Measurements from ENCODE around the gene ING5.

ING5 gene

GRCh38 chr2:241701399-241702154 is at the start of gene ING5:
Gene ING5, plus strand, starts transcription at chr2:241702039. Its CDS starts 27 bp downstream, at chr2:241702066.
- peak within 1 kb of the TSS; percentile 72 for H3K4me3 ChIP-seq (ENCODE audit: low read length)
- peak; percentile 67 for DNase-seq (ENCODE audit: low read depth)
- TF ChIP-seq CTCF (conservative IDR thresholded peaks at IDR 0.05; ENCODE audit: low read depth, low read length), result no peak

- no peak for TF ChIP-seq CTCF (conservative IDR thresholded peaks at IDR 0.05; ENCODE audit: low read depth, low read length)
- DNase-seq (ENCODE audit: low read depth), result no peak
Measured at GRCh38 chr2:241652142-241652541, 49.7 kb upstream of the ING5 start.

GRCh38 chr2:241652722-241653121 is 49.1 kb upstream of the ING5 start:
- no peak overlapping the region for H3K4me3 ChIP-seq (ENCODE audit: low read length)
- no peak for TF ChIP-seq CTCF (conservative IDR thresholded peaks at IDR 0.05; ENCODE audit: low read depth, low read length)
- DNase-seq (ENCODE audit: low read depth), result no peak

More at GRCh38 chr2:241652142-241652541, 49.7 kb upstream of the ING5 start:
- H3K4me3 ChIP-seq (ENCODE audit: low read length), result no peak overlapping the region

- DNase-seq (ENCODE audit: low read depth), result no peak
- no peak overlapping the region for H3K4me3 ChIP-seq (ENCODE audit: low read length)
- no peak for TF ChIP-seq CTCF (conservative IDR thresholded peaks at IDR 0.05; ENCODE audit: low read depth, low read length)
Measured at GRCh38 chr2:241653210-241653750, 48.6 kb upstream of the ING5 start.

GRCh38 chr2:241654551-241654950 is 47.3 kb upstream of the ING5 start:
- no peak for DNase-seq (ENCODE audit: low read depth)
- no peak overlapping the region for H3K4me3 ChIP-seq (ENCODE audit: low read length)
- no peak for TF ChIP-seq CTCF (conservative IDR thresholded peaks at IDR 0.05; ENCODE audit: low read depth, low read length)

GRCh38 chr2:241655516-241656189 is 46.2 kb upstream of the ING5 start:
- H3K4me3 ChIP-seq (ENCODE audit: low read length), result no peak overlapping the region
- no peak for TF ChIP-seq CTCF (conservative IDR thresholded peaks at IDR 0.05; ENCODE audit: low read depth, low read length)
- DNase-seq (ENCODE audit: low read depth), result no peak
